Neuronal stem cell (in vitro differentiated cells): ENCODE measurements around the gene DDX24.
A peak's percentile ranks its signal among the peaks of the same experiment; 100 is the strongest.

Experiments
- DNase-seq: peaks from one replicate; pipeline ENCODE4 v3.0.0-alpha.2; 2013; ENCODE audit warnings: low spot score
- H2AFZ ChIP-seq: one replicate; pipeline ENCODE4 v1.6.1; 2013; ENCODE audit warnings: mild to moderate bottlenecking, low read length, inconsistent platforms
- H2AK5ac ChIP-seq: 2 replicates; pipeline ENCODE4 v1.6.1; 2013; ENCODE audit warnings: low read depth, mild to moderate bottlenecking, inconsistent platforms, low read length, moderate library complexity, mixed read lengths
- H2BK120ac ChIP-seq: 2 replicates; pipeline ENCODE4 v1.6.1; 2013; ENCODE audit warnings: low read depth, mild to moderate bottlenecking, inconsistent platforms, low read length, moderate library complexity, mixed read lengths
- H2BK12ac ChIP-seq: one replicate; pipeline ENCODE4 v1.6.1; 2013; ENCODE audit warnings: low read length, inconsistent platforms
- H2BK15ac ChIP-seq: 2 replicates; pipeline ENCODE4 v1.6.1; 2013; ENCODE audit warnings: mild to moderate bottlenecking, low read length, inconsistent platforms, mixed read lengths
- H2BK5ac ChIP-seq: one replicate; pipeline ENCODE4 v1.6.1; 2013; ENCODE audit warnings: inconsistent platforms, mild to moderate bottlenecking, low read length, moderate library complexity
- H3K14ac ChIP-seq: one replicate; pipeline ENCODE4 v1.6.1; 2013; ENCODE audit warnings: low read length, inconsistent platforms
- H3K18ac ChIP-seq: 2 replicates; pipeline ENCODE4 v1.6.1; 2013; ENCODE audit warnings: low read length, inconsistent platforms
- H3K23ac ChIP-seq: 2 replicates; pipeline ENCODE4 v1.6.1; 2013; ENCODE audit warnings: low read depth, mild to moderate bottlenecking, mixed read lengths, low read length, inconsistent platforms; ENCODE audit not compliant: poor library complexity
- H3K27ac ChIP-seq: replicated peaks from 3 replicates; pipeline ENCODE4 v1.5.1; 2013; ENCODE audit warnings: low read length, inconsistent platforms
- H3K27me3 ChIP-seq, 3 experiments: 2 replicates each; pipeline ENCODE4 v1.6.1; 2013; ENCODE audit warnings: low read length in 3 of 3, mild to moderate bottlenecking in 2 of 3, inconsistent platforms in 1 of 3, low read depth in 1 of 3, mixed read lengths in 1 of 3, moderate library complexity in 1 of 3; ENCODE audit not compliant: control insufficient read depth in 3 of 3, insufficient read depth in 3 of 3
- H3K36me3 ChIP-seq, 2 donors: replicated peaks in 1 of 2; 2 replicates each; pipeline ENCODE4 v1.6.1; 2013; ENCODE audit warnings: low read length in 2 of 2; ENCODE audit not compliant: control insufficient read depth in 2 of 2, insufficient read depth in 2 of 2
- H3K4ac ChIP-seq: 2 replicates; pipeline ENCODE4 v1.6.1; 2013; ENCODE audit warnings: inconsistent platforms, mild to moderate bottlenecking, low read length, moderate library complexity
- H3K4me1 ChIP-seq, 2 donors: 1 replicate in 1 of 2; 2 replicates in 1 of 2; pipeline ENCODE4 v1.6.1; 2013; ENCODE audit warnings: low read length in 2 of 2, low read depth in 1 of 2; ENCODE audit not compliant: control insufficient read depth in 2 of 2, insufficient read depth in 1 of 2
- H3K4me2 ChIP-seq: one replicate; pipeline ENCODE4 v1.6.1; 2013; ENCODE audit warnings: mild to moderate bottlenecking, low read length, inconsistent platforms; ENCODE audit not compliant: insufficient read depth, poor library complexity, severe bottlenecking
- H3K4me3 ChIP-seq, 2 donors: 2 replicates each; pipeline ENCODE4 v1.5.1; 2013; ENCODE audit warnings: low read length in 2 of 2, mild to moderate bottlenecking in 2 of 2, inconsistent platforms in 1 of 2, moderate library complexity in 1 of 2
- H3K79me1 ChIP-seq: one replicate; pipeline ENCODE4 v1.6.1; 2013; ENCODE audit warnings: low read depth, mild to moderate bottlenecking, inconsistent platforms, low read length, moderate library complexity
- H3K9ac ChIP-seq: one replicate; pipeline ENCODE4 v1.6.1; 2013; ENCODE audit warnings: mild to moderate bottlenecking, low read depth, low read length, inconsistent platforms; ENCODE audit not compliant: poor library complexity
- H3K9me3 ChIP-seq, 2 donors: replicated peaks in 1 of 2; 2 replicates each; pipeline versions ENCODE3 to v1.6.1; 2013; ENCODE audit warnings: low read length in 2 of 2, mild to moderate bottlenecking in 2 of 2, inconsistent platforms in 1 of 2, low read depth in 1 of 2, mixed read lengths in 1 of 2, moderate library complexity in 1 of 2; ENCODE audit not compliant: control insufficient read depth in 2 of 2, insufficient read depth in 1 of 2
- H4K8ac ChIP-seq: one replicate; pipeline ENCODE4 v1.6.1; 2013; ENCODE audit warnings: low read depth, mild to moderate bottlenecking, inconsistent platforms, low read length, moderate library complexity
- H4K91ac ChIP-seq: one replicate; pipeline ENCODE4 v1.6.1; 2013; ENCODE audit warnings: low read length, low read depth, mild to moderate bottlenecking, inconsistent platforms; ENCODE audit not compliant: poor library complexity
- WGBS, 2 donors: extraction: QIAGEN DNeasy Blood & Tissue Kit; methylation state at CpG; one replicate each; pipeline ENCODE4 v1.1.7; 2013; ENCODE audit warnings: missing lambda C conversion rate in 2 of 2, mixed read lengths in 1 of 2; ENCODE audit not compliant: insufficient read length in 2 of 2, insufficient replicate concordance in 1 of 2; ENCODE audit errors: extremely low coverage in 2 of 2; 5-methylcytosine and 5-hydroxymethylcytosine counted together

The DDX24 gene

GRCh38 chr14:94004015-94004414, 77.0 kb downstream of the DDX24 start:
- Histone ChIP-seq H4K91ac (no peak overlapping the region), H2BK15ac (no peak overlapping the region), H3K36me3 (no peaks in the 10 kb centered on the region), H3K4me3 (no peak overlapping the region), H4K8ac (no peak overlapping the region), H2BK120ac (no peak overlapping the region), H3K14ac (no peak overlapping the region), H3K9me3 (no peaks in the 10 kb centered on the region), H3K79me1 (no peaks in the 10 kb centered on the region), H3K4me2 (no peak overlapping the region), H2AK5ac (peak overlapping the region; percentile 66), H3K18ac (no peak overlapping the region), H2AFZ (no peak overlapping the region), H3K9ac (no peak overlapping the region), H2BK12ac (no peak overlapping the region), H3K23ac (no peak overlapping the region), H3K4me1 (no peaks in the 10 kb centered on the region), H3K4ac (no peak overlapping the region), H2BK5ac (no peak overlapping the region), H3K27me3 (peaks cover 0 to 27% (median 2%) of the 10 kb centered on the region in 3 experiments), H3K27ac (no peak overlapping the region)
- no CpG with 5 or more reads among the region's 8 CpGs for WGBS, 2 donors
- DNase-seq: no peak

- H3K9ac ChIP-seq: peak overlapping the region; percentile 30
- no peak overlapping the region for H3K14ac ChIP-seq
- no peak overlapping the region for H2AFZ ChIP-seq
- peaks cover 0 to 27% (median 2%) of the 10 kb centered on the region in 3 experiments for H3K27me3 ChIP-seq
- no peak for DNase-seq
- no peak overlapping the region for H4K91ac ChIP-seq
- no peak overlapping the region for H3K4ac ChIP-seq
- H3K79me1 ChIP-seq: no peaks in the 10 kb centered on the region
- H3K36me3 ChIP-seq: no peaks in the 10 kb centered on the region
- H3K27ac ChIP-seq: no peak overlapping the region
- H2BK5ac ChIP-seq: no peak overlapping the region
- H2BK120ac ChIP-seq: no peak overlapping the region
- no peak overlapping the region for H3K4me3 ChIP-seq
- no peaks in the 10 kb centered on the region for H3K4me1 ChIP-seq
- no peaks in the 10 kb centered on the region for H3K9me3 ChIP-seq
- no peak overlapping the region for H4K8ac ChIP-seq
- no peak overlapping the region for H3K18ac ChIP-seq
- no CpG with 5 or more reads among the region's 4 CpGs for WGBS, 2 donors
- no peak overlapping the region for H2BK15ac ChIP-seq
- H2AK5ac ChIP-seq: no peak overlapping the region
- no peak overlapping the region for H2BK12ac ChIP-seq
- no peak overlapping the region for H3K23ac ChIP-seq
- no peak overlapping the region for H3K4me2 ChIP-seq
Observed at GRCh38 chr14:94003397-94003796, 77.6 kb downstream of the DDX24 start.

GRCh38 chr14:94001501-94002396, 79.3 kb downstream of the DDX24 start:
- WGBS, 2 donors: no CpG with 5 or more reads among the region's 26 CpGs
- H3K18ac ChIP-seq: no peak overlapping the region
- H3K9me3 ChIP-seq: no peaks in the 10 kb centered on the region
- H3K9ac ChIP-seq: no peak overlapping the region
- H3K4me3 ChIP-seq: no peak overlapping the region
- H2AK5ac ChIP-seq: peak overlapping the region; percentile 3
- H3K4me1 ChIP-seq: peaks cover 0 to 3% of the 10 kb centered on the region in 2 donors
- no peak overlapping the region for H3K14ac ChIP-seq
- peaks cover 0 to 34% (median 2%) of the 10 kb centered on the region in 3 experiments for H3K27me3 ChIP-seq
- no peak overlapping the region for H3K23ac ChIP-seq
- no peaks in the 10 kb centered on the region for H3K36me3 ChIP-seq
- no peak overlapping the region for H2BK12ac ChIP-seq
- H3K4ac ChIP-seq: no peak overlapping the region
- H2BK15ac ChIP-seq: peak overlapping the region; percentile 1
- H3K79me1 ChIP-seq: no peaks in the 10 kb centered on the region
- H3K4me2 ChIP-seq: no peak overlapping the region
- H3K27ac ChIP-seq: no peak overlapping the region
- H2BK120ac ChIP-seq: no peak overlapping the region
- peak; percentile 56 for DNase-seq
- no peak overlapping the region for H4K91ac ChIP-seq
- H2AFZ ChIP-seq: peak overlapping the region; percentile 48
- H4K8ac ChIP-seq: no peak overlapping the region
- no peak overlapping the region for H2BK5ac ChIP-seq

- no peak for DNase-seq
- Histone ChIP-seq H3K27ac (no peak overlapping the region), H2AK5ac (peak overlapping the region; percentile 3), H2AFZ (peak overlapping the region; percentile 48), H3K9me3 (no peaks in the 10 kb centered on the region), H3K27me3 (peaks cover 0 to 35% (median 2%) of the 10 kb centered on the region in 3 experiments), H3K4me3 (no peak overlapping the region), H3K4me1 (peaks cover 0 to 4% of the 10 kb centered on the region in 2 donors), H3K9ac (peak overlapping the region; percentile 63), H3K4ac (no peak overlapping the region), H3K23ac (no peak overlapping the region), H2BK12ac (no peak overlapping the region), H2BK15ac (peak overlapping the region; percentile 1), H3K79me1 (no peaks in the 10 kb centered on the region), H3K14ac (no peak overlapping the region), H3K36me3 (no peaks in the 10 kb centered on the region), H2BK5ac (no peak overlapping the region), H2BK120ac (peak overlapping the region; percentile 37), H3K4me2 (no peak overlapping the region), H3K18ac (peak overlapping the region; percentile 84), H4K8ac (no peak overlapping the region), H4K91ac (no peak overlapping the region)
- no CpG with 5 or more reads among the region's 13 CpGs for WGBS, 2 donors
Observed at GRCh38 chr14:94001016-94001415, 80.0 kb downstream of the DDX24 start.
